HT-29 (cell line): ENCODE data around the gene CBL. TPM values are rescaled to one million over a fixed set of nuclear protein-coding genes. Genes with fewer than 3 reads are reported as not detected.

Experiments
- DNase-seq: peaks from one replicate; pipeline ENCODE4 v3.0.0-alpha.2; 2015; ENCODE audit warnings: low spot score
- small RNA-seq: library from RNA; depleted of rRNA; stranded (forward); fragments of <200 nt; gene quantifications from one replicate; pipeline ENCODE3, GENCODE V24; 2014
- total RNA-seq: library from RNA; depleted of rRNA; stranded (reverse); fragments of >200 nt; shearing (Covaris generic); gene quantifications from 2 replicates; pipeline ENCODE4 v1.2.3, GENCODE V29; 2014; rRNA removed

Gene CBL
- total RNA-seq, 1 experiment from 2014 or later = 8.3 TPM

GRCh38 chr11:119344291-119345010 is 138.3 kb downstream of the CBL start:
- DNase-seq = no peak

GRCh38 chr11:119345685-119346084 is 139.5 kb downstream of the CBL start:
- no peak for DNase-seq

GRCh38 chr11:119346605-119347004 is 140.5 kb downstream of the CBL start, which contains the start of gene MFRP:
TSS of gene MFRP (minus strand) at chr11:119346705. CDS start at chr11:119346513, 192 bp downstream.
- no peak for DNase-seq

GRCh38 chr11:119347242-119347641 is 141.1 kb downstream of the CBL start:
- no peak for DNase-seq

GRCh38 chr11:119347940-119348605 is 141.9 kb downstream of the CBL start:
- no peak for DNase-seq

GRCh38 chr11:119350302-119350701 is 144.2 kb downstream of the CBL start:
- DNase-seq = no peak

GRCh38 chr11:119351232-119351631 is 145.1 kb downstream of the CBL start:
- no peak for DNase-seq

GRCh38 chr11:119352857-119353260 is 146.7 kb downstream of the CBL start:
- DNase-seq = peak; percentile 45

- DNase-seq = no peak
These were observed 149.1 kb downstream of the CBL start for GRCh38 chr11:119355091-119355843.

GRCh38 chr11:119356349-119357031 is 150.4 kb downstream of the CBL start:
- peak; percentile 85 for DNase-seq

- no peak for DNase-seq
These were observed 150.9 kb downstream of the CBL start for GRCh38 chr11:119357074-119357473.

Small RNA genes within 50 kb of the gene (small RNA-seq; reads per million reads assigned to genes)
- gene RF01225 = not detected
- gene RNU6-262P = not detected

Other genes with a start within 250 kb of the CBL start
- gene FOXR1, start 234.6 kb upstream of the CBL start, total RNA-seq = not detected in 2 replicates
- gene CENATAC, start 208.2 kb upstream of the CBL start, total RNA-seq = 40.3 and 40.9 TPM in 2 replicates
- 404 and 493 TPM in 2 replicates for gene RPS25, start 188.0 kb upstream of the CBL start, total RNA-seq
- 60.5 and 75.0 TPM in 2 replicates for gene TRAPPC4, start 187.6 kb upstream of the CBL start, total RNA-seq
- gene SLC37A4, start 175.5 kb upstream of the CBL start, total RNA-seq = 41.3 and 45.0 TPM in 2 replicates
- gene HYOU1, start 149.1 kb upstream of the CBL start, total RNA-seq = 161 TPM in 2 replicates
- gene VPS11, start 138.5 kb upstream of the CBL start, total RNA-seq = 32.6 and 47.8 TPM in 2 replicates
- gene HMBS, start 121.5 kb upstream of the CBL start, total RNA-seq = 21.9 and 25.1 TPM in 2 replicates
- 67.2 and 93.2 TPM in 2 replicates for gene DPAGT1, start 104.5 kb upstream of the CBL start, total RNA-seq
- gene C2CD2L, start 99.0 kb upstream of the CBL start, total RNA-seq = 31.9 and 40.4 TPM in 2 replicates
- gene HINFP, start 84.8 kb upstream of the CBL start, total RNA-seq = 15.5 and 16.9 TPM in 2 replicates
- gene ABCG4, start 57.3 kb upstream of the CBL start, total RNA-seq = not detected in 2 replicates
- gene NLRX1, start 37.6 kb upstream of the CBL start, total RNA-seq = 13.1 and 21.1 TPM in 2 replicates
- 1.8 TPM in 2 replicates for gene NHERF4, start 20.9 kb upstream of the CBL start, total RNA-seq
- gene MCAM, start 110.8 kb downstream of the CBL start, total RNA-seq = 6.4 and 9.9 TPM in 2 replicates
- 13.3 and 14.8 TPM in 2 replicates for gene RNF26, start 128.2 kb downstream of the CBL start, total RNA-seq
- 0.47 and 0.56 TPM in 2 replicates for gene C1QTNF5, start 134.5 kb downstream of the CBL start, total RNA-seq
- gene MFRP, start 140.4 kb downstream of the CBL start, total RNA-seq = not detected in 2 replicates
- gene USP2, start 175.4 kb downstream of the CBL start, total RNA-seq = 2.2 and 4.4 TPM in 2 replicates
- 0.18 and 0.25 TPM in 2 replicates for gene THY1, start 216.8 kb downstream of the CBL start, total RNA-seq